ENCODE measurements around the gene PCDHA2. TPM values are rescaled to one million over a fixed set of nuclear protein-coding genes. Genes with fewer than 3 reads are reported as not detected.

The PCDHA2 gene
- total and polyA plus RNA-seq, 2 of the 8 experiments (the other 6 are each of a cell fraction or from before 2014, with no cell fraction given), result 0.86 to 1.9 TPM

DNA sequence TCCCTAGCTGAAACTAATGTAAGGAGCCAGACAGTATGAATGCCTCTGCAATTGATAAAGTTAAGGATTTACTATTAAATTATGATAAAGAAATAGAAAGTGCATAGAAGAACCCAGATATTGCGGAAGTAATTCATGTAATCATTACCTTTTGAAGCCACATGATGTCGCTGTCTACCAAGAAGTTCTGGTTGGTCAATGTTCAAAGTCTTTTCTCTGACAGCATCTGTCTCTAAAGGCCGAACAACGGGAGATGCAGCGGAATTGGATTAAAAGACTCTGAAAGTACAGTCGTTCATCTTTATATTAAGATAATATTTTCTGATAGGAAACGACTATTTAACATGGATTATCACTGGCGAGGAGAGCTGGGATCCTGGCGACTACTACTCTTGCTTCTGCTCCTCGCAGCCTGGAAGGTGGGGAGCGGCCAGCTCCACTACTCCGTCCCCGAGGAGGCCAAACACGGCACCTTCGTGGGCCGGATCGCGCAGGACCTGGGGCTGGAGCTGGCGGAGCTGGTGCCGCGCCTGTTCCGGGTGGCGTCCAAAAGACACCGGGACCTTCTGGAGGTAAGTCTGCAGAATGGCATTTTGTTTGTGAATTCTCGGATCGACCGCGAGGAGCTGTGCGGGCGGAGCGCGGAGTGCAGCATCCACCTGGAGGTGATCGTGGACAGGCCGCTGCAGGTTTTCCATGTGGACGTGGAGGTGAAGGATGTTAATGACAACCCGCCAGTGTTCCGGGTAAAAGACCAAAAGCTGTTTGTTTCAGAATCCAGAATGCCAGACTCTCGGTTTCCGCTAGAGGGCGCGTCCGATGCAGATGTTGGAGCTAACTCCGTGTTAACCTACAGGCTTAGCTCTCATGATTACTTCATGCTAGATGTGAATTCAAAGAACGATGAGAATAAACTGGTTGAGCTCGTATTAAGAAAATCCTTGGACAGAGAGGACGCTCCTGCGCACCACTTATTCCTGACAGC lies 46.6 kb downstream of the PCDHA2 start, which contains the start of gene PCDHA8 (continued):
- no peak for TF ChIP-seq ATF3 (IDR thresholded peaks at IDR 0.05; ENCODE audit: insufficient read depth, low read depth, low read length)
- TF ChIP-seq SP4 (IDR thresholded peaks at IDR 0.05; ENCODE audit: low read length), result no peak
- no peak for TF ChIP-seq RXRA (IDR thresholded peaks at IDR 0.05; ENCODE audit: insufficient read depth, low read depth, low read length)
- TF ChIP-seq, protein P1, sequence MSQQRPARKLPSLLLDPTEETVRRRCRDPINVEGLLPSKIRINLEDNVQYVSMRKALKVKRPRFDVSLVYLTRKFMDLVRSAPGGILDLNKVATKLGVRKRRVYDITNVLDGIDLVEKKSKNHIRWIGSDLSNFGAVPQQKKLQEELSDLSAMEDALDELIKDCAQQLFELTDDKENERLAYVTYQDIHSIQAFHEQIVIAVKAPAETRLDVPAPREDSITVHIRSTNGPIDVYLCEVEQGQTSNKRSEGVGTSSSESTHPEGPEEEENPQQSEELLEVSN (IDR thresholded peaks at IDR 0.05), result no peak
- TF ChIP-seq SUZ12 (IDR thresholded peaks at IDR 0.05; ENCODE audit: low read length), result no peak
- TF ChIP-seq MAFK (IDR thresholded peaks at IDR 0.05; ENCODE audit: low read depth, low read length), result no peak
- TF ChIP-seq GTF2F1 (IDR thresholded peaks at IDR 0.05; ENCODE audit: borderline replicate concordance, low read depth, low read length), result no peak
- TF ChIP-seq RFX5 (IDR thresholded peaks at IDR 0.05; ENCODE audit: borderline replicate concordance, low read depth, low read length), result no peak
